ENCODE measurements around the gene MRTO4. TPM values are rescaled to one million over a fixed set of nuclear protein-coding genes. Genes with fewer than 3 reads are reported as not detected.

Gene MRTO4
- total and polyA plus RNA-seq, 9 of the 15 experiments (the other 6 are each of a cell fraction or from before 2014, with no cell fraction given) = 62.0 to 173 (median 146) TPM

DNA sequence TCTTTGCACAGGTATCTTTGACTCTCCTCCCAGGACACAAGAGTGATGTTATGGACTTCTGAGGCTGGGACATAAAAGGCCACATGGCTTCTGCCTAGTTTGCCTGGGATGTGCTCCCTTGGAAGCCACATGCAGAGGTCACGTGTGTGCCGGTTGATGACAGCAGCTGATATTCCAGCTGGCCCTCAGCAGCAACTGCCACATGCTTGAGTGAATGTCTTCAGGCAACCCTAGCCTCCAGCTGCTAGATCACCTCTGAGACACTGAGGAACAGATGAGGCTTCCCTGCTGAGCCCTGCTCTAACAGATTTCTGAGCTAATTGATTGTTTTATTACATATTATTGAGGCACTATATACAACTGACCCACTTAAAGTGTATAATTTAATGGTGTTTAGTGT is 48.6 kb downstream of the MRTO4 start (continued):
- TF ChIP-seq, protein P1, sequence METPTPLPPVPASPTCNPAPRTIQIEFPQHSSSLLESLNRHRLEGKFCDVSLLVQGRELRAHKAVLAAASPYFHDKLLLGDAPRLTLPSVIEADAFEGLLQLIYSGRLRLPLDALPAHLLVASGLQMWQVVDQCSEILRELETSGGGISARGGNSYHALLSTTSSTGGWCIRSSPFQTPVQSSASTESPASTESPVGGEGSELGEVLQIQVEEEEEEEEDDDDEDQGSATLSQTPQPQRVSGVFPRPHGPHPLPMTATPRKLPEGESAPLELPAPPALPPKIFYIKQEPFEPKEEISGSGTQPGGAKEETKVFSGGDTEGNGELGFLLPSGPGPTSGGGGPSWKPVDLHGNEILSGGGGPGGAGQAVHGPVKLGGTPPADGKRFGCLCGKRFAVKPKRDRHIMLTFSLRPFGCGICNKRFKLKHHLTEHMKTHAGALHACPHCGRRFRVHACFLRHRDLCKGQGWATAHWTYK (CRISPR knock-in tag; IDR thresholded peaks at IDR 0.05) = no peak
- TF ChIP-seq ATF7 (IDR thresholded peaks at IDR 0.05) (peak; percentile 40; the same call in 1 of the 2 replicates), ATF1 (CRISPR knock-in tag; IDR thresholded peaks at IDR 0.05) (no peak), ATF1 (tag; IDR thresholded peaks at IDR 0.05) (no peak), TEAD2 (tag; IDR thresholded peaks at IDR 0.05) (no peak), MCM3 (IDR thresholded peaks at IDR 0.05) (no peak), MYC (IDR thresholded peaks at IDR 0.05; ENCODE audit: low read depth, low read length) (peak; percentile 87), MYC (CRISPR knock-in tag; IDR thresholded peaks at IDR 0.05; ENCODE audit: borderline replicate concordance, low read depth) (no peak), CBFA2T3 (IDR thresholded peaks at IDR 0.05) (no peak), RNF2 (IDR thresholded peaks at IDR 0.05) (no peak), U2AF1 (optimal IDR thresholded peaks at IDR 0.05; ENCODE audit: low read depth, low read length) (no peak), ZNF785 (CRISPR knock-in tag; IDR thresholded peaks at IDR 0.05) (no peak), POLR3A (IDR thresholded peaks at IDR 0.05; ENCODE audit: borderline replicate concordance, extremely low read depth, insufficient read depth, insufficient read length) (no peak), NCOR1 (IDR thresholded peaks at IDR 0.05) (no peak), MYNN (IDR thresholded peaks at IDR 0.05) (peak; percentile 44; the same call in 1 of the 2 replicates), MYNN (CRISPR knock-in tag; IDR thresholded peaks at IDR 0.05) (no peak), DPF2 (IDR thresholded peaks at IDR 0.05) (no peak), TCF3 (CRISPR knock-in tag; IDR thresholded peaks at IDR 0.05) (no peak), RUNX1 (IDR thresholded peaks at IDR 0.05; ENCODE audit: low read depth) (no peak), ZNF347 (CRISPR knock-in tag; IDR thresholded peaks at IDR 0.05; ENCODE audit: low read depth) (no peak), FOXJ2 (tag; IDR thresholded peaks at IDR 0.05) (no peak)
- TF ChIP-seq, protein P2, sequence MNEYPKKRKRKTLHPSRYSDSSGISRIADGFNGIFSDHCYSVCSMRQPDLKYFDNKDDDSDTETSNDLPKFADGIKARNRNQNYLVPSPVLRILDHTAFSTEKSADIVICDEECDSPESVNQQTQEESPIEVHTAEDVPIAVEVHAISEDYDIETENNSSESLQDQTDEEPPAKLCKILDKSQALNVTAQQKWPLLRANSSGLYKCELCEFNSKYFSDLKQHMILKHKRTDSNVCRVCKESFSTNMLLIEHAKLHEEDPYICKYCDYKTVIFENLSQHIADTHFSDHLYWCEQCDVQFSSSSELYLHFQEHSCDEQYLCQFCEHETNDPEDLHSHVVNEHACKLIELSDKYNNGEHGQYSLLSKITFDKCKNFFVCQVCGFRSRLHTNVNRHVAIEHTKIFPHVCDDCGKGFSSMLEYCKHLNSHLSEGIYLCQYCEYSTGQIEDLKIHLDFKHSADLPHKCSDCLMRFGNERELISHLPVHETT (CRISPR knock-in tag; conservative IDR thresholded peaks at IDR 0.05 in 1 of 2, IDR thresholded peaks at IDR 0.05 in 1 of 2) = no peak
- TF ChIP-seq, protein P3, sequence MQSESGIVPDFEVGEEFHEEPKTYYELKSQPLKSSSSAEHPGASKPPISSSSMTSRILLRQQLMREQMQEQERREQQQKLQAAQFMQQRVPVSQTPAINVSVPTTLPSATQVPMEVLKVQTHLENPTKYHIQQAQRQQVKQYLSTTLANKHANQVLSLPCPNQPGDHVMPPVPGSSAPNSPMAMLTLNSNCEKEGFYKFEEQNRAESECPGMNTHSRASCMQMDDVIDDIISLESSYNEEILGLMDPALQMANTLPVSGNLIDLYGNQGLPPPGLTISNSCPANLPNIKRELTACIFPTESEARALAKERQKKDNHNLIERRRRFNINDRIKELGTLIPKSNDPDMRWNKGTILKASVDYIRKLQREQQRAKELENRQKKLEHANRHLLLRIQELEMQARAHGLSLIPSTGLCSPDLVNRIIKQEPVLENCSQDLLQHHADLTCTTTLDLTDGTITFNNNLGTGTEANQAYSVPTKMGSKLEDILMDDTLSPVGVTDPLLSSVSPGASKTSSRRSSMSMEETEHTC (IDR thresholded peaks at IDR 0.05) = peak; percentile 59; the same call in 1 of the 2 replicates
- TF ChIP-seq, protein P4, sequence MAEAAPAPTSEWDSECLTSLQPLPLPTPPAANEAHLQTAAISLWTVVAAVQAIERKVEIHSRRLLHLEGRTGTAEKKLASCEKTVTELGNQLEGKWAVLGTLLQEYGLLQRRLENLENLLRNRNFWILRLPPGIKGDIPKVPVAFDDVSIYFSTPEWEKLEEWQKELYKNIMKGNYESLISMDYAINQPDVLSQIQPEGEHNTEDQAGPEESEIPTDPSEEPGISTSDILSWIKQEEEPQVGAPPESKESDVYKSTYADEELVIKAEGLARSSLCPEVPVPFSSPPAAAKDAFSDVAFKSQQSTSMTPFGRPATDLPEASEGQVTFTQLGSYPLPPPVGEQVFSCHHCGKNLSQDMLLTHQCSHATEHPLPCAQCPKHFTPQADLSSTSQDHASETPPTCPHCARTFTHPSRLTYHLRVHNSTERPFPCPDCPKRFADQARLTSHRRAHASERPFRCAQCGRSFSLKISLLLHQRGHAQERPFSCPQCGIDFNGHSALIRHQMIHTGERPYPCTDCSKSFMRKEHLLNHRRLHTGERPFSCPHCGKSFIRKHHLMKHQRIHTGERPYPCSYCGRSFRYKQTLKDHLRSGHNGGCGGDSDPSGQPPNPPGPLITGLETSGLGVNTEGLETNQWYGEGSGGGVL (CRISPR knock-in tag; IDR thresholded peaks at IDR 0.05) = no peak
- TF ChIP-seq, protein P5, sequence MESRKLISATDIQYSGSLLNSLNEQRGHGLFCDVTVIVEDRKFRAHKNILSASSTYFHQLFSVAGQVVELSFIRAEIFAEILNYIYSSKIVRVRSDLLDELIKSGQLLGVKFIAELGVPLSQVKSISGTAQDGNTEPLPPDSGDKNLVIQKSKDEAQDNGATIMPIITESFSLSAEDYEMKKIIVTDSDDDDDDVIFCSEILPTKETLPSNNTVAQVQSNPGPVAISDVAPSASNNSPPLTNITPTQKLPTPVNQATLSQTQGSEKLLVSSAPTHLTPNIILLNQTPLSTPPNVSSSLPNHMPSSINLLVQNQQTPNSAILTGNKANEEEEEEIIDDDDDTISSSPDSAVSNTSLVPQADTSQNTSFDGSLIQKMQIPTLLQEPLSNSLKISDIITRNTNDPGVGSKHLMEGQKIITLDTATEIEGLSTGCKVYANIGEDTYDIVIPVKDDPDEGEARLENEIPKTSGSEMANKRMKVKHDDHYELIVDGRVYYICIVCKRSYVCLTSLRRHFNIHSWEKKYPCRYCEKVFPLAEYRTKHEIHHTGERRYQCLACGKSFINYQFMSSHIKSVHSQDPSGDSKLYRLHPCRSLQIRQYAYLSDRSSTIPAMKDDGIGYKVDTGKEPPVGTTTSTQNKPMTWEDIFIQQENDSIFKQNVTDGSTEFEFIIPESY (CRISPR knock-in tag; IDR thresholded peaks at IDR 0.05) = no peak

Data from K562 (cell line).